ENCODE measurements around the gene LDLRAD4.

LDLRAD4 gene

DNA sequence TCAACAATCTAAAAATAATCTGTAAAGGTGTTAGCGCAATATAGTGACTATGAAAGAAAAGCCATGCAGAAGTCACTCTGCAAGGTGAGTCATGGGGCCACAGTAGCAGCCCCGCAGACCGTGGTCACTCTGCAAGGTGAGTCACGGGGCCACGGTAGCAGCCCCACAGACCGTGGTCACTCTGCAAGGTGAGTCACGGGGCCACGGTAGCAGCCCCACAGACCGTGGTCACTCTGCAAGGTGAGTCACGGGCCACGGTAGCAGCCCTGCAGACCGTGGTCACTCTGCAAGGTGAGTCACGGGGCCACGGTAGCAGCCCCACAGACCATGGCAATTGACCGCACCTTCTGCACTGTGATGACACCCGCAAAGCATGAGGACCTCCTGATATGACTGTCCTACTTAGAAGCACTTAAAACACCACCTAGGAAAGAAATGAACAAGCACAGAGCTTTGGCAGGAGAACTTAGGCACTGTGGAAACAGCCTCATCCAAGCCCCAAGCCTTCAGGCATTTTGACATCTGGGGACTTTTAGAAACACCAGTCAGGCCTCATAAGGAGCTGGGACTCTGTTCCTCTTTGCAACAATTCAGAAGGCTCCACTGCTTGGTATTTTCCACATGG, 70.1 kb downstream of the LDLRAD4 start:
- TF ChIP-seq, protein P1, sequence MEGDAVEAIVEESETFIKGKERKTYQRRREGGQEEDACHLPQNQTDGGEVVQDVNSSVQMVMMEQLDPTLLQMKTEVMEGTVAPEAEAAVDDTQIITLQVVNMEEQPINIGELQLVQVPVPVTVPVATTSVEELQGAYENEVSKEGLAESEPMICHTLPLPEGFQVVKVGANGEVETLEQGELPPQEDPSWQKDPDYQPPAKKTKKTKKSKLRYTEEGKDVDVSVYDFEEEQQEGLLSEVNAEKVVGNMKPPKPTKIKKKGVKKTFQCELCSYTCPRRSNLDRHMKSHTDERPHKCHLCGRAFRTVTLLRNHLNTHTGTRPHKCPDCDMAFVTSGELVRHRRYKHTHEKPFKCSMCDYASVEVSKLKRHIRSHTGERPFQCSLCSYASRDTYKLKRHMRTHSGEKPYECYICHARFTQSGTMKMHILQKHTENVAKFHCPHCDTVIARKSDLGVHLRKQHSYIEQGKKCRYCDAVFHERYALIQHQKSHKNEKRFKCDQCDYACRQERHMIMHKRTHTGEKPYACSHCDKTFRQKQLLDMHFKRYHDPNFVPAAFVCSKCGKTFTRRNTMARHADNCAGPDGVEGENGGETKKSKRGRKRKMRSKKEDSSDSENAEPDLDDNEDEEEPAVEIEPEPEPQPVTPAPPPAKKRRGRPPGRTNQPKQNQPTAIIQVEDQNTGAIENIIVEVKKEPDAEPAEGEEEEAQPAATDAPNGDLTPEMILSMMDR (IDR thresholded peaks at IDR 0.05; ENCODE audit: low read depth, low read length): no peak
- no peak for DNase-seq (ENCODE audit: extremely low read depth, low read depth)

DNA sequence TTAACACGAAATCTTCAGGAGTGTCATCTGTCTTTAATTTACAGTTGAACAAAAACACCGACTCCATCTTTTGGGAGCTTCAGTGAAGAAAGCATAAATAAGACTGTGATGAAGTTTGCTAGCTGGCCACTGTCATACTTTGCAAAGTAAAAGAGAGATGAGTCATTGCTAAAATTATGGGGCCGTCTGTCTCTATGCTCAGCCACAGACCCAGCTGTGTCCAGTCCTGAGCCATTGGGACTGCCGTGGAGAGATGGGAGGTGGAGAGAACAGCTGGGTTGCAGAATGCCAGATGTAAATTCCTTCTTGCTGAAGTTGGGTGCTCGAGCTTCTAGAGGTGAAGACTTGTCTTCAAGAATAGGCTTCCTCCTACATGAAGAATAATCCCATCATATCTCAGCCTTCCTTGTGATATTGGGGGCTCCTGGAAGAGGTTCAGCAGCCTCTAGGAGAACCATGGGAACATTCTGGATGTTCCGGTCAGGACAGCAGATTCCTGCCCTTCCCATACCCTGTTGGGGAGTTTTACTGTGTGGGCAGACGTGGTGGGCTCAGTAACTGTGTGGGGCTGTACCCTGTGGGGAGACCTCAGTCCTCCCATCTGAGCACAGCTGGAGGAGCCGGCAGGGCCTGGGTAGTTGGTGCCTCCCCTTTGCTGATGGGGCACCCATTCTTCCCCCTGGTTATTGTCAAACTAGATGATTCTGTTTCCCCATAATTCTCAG, 71.1 kb downstream of the LDLRAD4 start:
- no peak for DNase-seq (ENCODE audit: extremely low read depth, low read depth)
- TF ChIP-seq, protein P1 (IDR thresholded peaks at IDR 0.05; ENCODE audit: low read depth, low read length): no peak

DNA sequence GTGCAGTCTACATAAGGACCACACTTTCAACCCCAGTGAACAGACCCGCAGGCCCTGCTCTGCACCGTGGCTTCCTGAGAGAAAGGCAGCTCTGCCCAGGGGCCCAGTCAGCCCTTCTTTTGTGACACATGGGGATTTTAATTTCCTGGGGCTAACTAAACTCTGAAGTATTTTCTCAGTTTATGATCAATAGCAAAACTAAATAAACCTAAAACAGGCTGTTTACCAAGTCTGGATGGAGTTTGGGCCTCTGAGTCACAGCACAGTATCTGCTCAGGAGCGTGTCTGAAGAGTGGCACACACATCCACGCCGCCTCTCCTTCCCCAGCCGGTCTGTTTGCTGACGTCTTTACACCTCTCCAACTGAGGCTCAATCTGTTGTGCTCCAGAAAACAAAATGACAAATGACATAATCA, 72.3 kb downstream of the LDLRAD4 start:
- TF ChIP-seq, protein P1 (IDR thresholded peaks at IDR 0.05; ENCODE audit: low read depth, low read length): no peak
- no peak for DNase-seq (ENCODE audit: extremely low read depth, low read depth)

DNA sequence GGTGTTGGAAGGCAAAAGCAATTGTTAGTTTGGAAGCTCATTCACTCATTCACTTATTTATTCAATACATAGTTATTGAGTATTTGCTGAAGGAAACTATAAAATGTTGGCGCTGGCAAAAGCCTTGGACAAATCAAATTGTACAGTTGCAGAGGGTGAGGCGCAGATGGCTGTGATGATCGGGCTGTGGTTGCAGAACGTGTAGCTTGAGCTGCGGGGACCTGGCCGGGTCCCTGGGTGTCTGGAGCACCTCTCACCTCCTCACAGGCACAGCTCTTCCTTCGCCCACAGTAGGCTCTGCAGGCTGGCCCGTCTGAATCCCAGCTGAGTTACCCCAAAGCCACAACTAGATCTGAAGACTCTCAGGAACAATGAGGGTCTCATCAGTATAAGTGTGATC, 72.7 kb downstream of the LDLRAD4 start:
- no peak for DNase-seq (ENCODE audit: extremely low read depth, low read depth)
- TF ChIP-seq, protein P1 (IDR thresholded peaks at IDR 0.05; ENCODE audit: low read depth, low read length): no peak

DNA sequence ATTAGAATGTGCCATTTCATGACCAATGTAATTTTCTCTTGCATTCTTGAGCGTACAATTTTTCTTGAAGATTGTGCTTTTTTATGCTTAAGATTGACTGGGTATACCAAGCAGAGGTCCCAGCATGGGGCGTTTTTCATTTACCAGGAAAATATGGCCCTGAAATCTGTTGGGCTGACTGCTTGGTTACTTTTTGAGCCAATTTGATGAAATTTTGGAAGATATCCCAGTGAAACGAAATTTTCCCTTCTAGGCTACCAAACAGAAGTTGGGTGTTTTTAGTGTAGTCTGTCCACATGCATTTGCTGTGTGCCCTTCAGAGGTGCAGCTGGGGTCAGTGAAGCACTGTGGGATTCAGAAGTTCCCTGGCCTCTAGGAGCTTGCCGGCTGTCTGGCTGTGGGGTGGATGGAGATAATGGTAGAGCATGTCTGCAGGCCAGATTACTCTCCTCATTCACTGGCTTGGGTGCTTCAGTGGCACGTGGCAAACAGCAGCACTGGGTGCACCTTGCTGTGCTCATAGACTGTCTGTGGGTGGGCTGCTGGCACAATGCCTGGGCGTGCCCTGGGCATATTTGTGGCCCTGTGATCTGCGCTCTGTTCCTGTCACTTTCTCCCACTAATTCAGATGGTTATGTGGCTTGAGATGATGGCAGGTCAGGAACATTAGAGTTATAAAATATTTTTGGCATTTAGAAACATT, 73.3 kb downstream of the LDLRAD4 start:
- DNase-seq (ENCODE audit: extremely low read depth, low read depth): no peak
- TF ChIP-seq, protein P1 (IDR thresholded peaks at IDR 0.05; ENCODE audit: low read depth, low read length): no peak

DNA sequence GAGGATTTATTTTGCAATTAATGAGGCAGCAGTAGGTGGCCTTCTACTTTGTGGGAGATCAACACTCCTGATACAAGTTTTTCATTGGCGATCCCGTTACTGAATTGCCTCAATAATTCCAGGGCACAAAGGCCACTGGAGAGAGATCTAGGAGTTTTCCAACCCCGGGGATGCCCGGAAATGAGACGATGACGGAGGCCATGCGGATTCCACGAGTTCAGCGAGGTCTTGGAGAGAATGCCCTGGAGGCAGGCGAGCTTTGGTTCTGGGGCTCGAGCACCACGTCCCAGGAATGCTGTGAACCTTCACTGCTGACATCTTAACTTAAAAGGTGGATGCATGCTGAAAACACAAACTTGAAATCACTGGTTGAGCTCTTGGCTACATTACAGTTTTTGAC, 74.2 kb downstream of the LDLRAD4 start:
- no peak for DNase-seq (ENCODE audit: extremely low read depth, low read depth)
- TF ChIP-seq, protein P1 (IDR thresholded peaks at IDR 0.05; ENCODE audit: low read depth, low read length): no peak

DNA sequence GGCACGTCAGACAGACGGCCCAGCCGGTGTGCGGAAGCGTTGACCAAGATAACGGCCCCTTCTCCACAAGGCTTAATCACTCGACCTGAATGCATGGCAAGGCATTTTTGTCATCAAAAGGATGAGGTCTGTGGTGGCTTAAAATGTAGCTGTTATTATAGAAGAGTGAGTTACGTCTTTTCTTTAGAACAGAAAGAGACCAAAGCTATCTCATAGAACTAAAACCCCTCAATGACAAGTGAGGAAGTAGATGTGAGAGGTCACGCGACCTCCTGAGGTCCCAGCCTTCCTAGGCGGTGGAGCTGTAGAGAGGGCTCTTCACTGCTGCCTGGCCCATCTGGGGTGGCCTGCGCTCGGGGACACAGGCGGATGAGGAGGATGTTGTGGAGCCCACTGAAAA, 75.7 kb downstream of the LDLRAD4 start:
- TF ChIP-seq, protein P1 (IDR thresholded peaks at IDR 0.05; ENCODE audit: low read depth, low read length): no peak
- no peak for DNase-seq (ENCODE audit: extremely low read depth, low read depth)
